ENCODE data around the gene PON1.

DNA sequence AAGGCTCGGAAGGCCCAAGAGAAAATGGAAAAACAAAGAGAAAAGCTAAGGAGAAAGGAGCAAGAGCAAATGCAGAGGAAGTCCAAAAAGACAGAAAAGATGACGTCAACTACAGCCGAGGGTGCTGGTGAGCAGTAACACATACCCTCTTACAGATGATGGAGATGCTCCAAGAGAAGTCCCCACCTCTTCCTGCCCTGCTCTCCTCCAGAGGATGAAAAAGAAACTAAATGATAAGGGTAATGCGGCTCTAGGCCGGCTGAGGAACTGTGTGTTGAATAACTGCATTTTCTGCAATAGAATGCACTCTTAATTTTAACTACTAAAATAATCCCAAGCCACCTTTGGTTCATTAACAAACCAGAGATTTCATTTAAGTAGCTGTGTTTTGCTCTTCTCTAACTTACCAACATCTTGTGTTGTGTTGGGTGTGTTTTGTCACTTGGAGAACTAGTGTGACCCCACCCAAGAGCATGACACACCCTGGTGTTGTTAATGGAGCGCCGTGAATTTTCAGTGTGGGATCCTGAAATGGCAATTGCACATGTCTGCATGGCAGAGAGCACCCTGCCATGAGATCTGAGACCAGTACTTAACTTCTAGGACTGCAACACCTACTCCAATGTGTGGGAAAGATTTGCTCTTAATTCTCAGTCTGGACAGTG, 34.0 kb downstream of the PON1 start:
- TF ChIP-seq FOXP2 (optimal IDR thresholded peaks at IDR 0.05; ENCODE audit: control extremely low read depth, extremely low read length, insufficient read depth) (no peak), POLR2AphosphoS5 (IDR thresholded peaks at IDR 0.05; ENCODE audit: borderline replicate concordance, low read depth, low read length) (no peak), EZH2 (IDR thresholded peaks at IDR 0.05) (no peak)

Measured in SK-N-MC (cell line).